HG03521 (cell line): ENCODE data around the gene CD74.
"Not testable (repeated sequence)": the region's sequence is repeated elsewhere in the genome, so short reads cannot be mapped to it uniquely, and the experiment has no call there.

Experiments used
- ATAC-seq: cut with Tn5 transposase; IDR thresholded peaks from one replicate; pipeline ENCODE4 v1.9.1; 2021; ENCODE audit warnings: mild to moderate bottlenecking, moderate library complexity; ENCODE audit not compliant: unreplicated experiment

Gene CD74

DNA sequence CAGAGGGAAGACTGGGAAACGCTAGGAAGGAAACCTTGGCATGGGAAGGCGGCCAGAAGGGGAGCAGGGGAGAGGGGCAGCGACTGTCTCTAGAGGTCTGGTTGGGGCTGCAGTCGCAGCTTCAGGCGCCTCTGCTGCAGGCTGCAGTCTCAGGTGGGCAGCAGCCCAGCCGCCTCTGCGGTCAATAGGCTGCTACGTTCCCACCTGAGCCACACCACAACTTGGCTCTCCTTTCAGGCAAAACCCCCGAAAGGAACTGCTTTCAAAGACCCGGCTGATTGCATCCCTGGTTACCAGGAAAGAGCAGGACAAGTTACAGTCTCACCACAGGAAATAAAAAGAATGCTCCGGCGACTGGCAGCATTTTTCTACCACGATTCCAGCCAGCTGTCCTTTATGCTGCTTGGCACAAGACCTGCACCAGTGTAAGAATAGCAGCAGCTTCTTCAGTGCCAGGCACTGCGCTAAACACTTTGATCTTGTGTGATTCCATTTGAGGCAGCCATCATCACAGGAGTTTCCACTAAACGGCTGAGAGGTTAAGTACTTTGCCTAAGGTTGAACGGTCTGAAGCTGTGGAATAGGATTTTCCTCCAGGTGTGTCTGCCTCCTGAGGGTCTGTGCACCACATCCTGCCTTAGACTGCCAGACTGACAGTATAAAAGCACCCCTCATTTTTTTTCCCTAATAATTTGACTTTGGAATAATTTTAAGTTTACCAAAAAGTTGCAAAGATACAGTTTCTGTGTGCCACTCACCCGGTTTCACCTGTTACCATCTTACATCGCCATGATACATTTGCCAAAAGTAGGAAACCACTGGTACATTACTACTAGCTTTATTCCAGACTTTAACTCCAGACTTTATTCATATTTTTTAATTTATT lies 29.3 kb upstream of the CD74 start:
- ATAC-seq, result no peak

- ATAC-seq, result no peak
Observed at GRCh38 chr5:150440948-150441812, 28.5 kb upstream of the CD74 start.

GRCh38 chr5:150438873-150439546 lies 26.3 kb upstream of the CD74 start:
- no peak for ATAC-seq

- ATAC-seq, result peak; percentile 94
Observed at GRCh38 chr5:150436141-150436680, 23.5 kb upstream of the CD74 start.

- ATAC-seq, result no peak
Observed at GRCh38 chr5:150434464-150434863, 21.8 kb upstream of the CD74 start.

- ATAC-seq, result no peak
Observed at GRCh38 chr5:150431574-150431973, 18.9 kb upstream of the CD74 start.

GRCh38 chr5:150431048-150431447 lies 18.3 kb upstream of the CD74 start:
- no peak for ATAC-seq

DNA sequence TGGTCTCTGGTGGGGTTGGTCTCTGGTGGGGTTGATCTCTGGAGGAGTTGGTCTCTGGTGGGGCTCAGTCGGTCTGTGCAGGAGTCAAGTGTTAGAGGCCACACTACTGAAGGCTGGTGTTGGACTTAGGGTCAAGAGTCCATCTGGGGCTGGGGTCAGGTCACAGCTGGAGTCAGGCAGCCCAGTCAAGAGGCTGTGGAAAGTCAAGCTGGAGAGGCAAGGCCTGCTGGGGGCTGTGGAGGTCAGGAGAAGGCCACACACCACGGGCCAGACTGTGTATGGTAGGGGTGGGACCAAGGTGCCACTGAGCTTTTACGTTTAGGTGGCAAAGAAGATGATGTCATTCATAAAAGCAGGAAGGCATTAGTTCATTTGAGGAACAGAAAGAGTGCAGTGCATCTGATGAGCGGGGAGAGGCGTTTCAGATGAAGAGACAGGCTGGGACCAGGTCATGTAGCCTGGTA lies 16.7 kb upstream of the CD74 start:
- no peak for ATAC-seq

DNA sequence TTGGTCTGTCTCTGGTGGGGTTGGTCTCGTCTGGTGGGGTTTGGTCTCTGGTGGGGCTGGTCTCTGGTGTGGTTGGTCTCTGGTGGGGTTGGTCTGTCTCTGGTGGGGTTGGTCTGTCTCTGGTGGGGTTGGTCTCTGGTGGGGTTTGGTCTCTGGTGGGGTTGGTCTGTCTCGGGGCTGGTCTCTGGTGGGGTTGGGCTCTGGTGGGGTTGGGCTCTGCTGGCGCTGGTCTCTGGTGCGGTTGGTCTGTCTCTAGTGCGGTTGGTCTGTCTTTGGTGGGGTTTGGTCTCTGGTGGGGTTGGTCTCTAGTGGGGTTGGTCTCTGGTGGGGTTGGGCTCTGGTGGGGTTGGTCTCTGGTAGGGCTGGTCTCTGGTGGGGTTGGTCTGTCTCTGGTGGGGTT lies 16.3 kb upstream of the CD74 start:
- ATAC-seq, result no peak

DNA sequence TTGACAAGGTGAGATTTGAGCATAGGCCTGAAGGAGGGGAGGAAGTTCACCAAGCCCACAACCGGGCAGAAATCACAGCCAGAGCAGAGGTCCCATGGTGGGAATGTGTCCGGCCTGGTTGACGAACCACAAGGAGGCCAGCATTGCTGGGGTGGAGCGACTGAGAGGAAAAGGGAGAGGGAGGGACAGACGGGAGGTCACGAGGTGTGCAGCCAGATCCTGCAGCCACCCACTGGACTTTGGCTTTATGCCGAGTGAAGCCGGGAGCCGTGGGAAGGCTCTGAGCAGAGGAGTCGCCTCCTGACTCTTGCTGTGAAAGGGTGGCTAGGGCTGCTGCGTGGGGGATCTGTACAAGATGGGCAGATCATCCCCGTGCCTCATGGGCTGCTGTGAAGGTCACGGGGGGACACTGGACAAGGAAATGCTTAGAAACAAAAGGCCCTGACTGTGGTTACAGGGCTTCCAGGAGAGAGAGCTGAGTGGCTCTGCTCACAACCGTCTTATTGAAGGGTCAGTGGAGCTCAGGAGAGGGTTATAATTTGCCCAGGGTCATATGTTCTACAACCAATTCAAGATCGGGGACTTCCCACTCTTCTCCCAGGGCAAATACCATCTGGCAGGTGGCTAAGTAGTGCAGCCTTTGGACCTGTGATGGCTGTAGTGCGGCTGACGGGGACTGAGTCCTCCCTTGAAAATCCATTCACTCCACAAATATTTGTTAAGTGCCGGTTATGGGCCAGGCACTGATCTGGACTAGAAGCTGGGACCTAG lies 15.6 kb upstream of the CD74 start:
- no peak for ATAC-seq

GRCh38 chr5:150426165-150426564 lies 13.5 kb upstream of the CD74 start:
- ATAC-seq, result not testable (repeated sequence)

- ATAC-seq, result no peak
Observed at GRCh38 chr5:150422758-150423157, 10.0 kb upstream of the CD74 start.

- ATAC-seq, result no peak
Observed at GRCh38 chr5:150422075-150422474, 9.4 kb upstream of the CD74 start.

GRCh38 chr5:150419630-150420270 lies 7.0 kb upstream of the CD74 start:
- no peak for ATAC-seq

DNA sequence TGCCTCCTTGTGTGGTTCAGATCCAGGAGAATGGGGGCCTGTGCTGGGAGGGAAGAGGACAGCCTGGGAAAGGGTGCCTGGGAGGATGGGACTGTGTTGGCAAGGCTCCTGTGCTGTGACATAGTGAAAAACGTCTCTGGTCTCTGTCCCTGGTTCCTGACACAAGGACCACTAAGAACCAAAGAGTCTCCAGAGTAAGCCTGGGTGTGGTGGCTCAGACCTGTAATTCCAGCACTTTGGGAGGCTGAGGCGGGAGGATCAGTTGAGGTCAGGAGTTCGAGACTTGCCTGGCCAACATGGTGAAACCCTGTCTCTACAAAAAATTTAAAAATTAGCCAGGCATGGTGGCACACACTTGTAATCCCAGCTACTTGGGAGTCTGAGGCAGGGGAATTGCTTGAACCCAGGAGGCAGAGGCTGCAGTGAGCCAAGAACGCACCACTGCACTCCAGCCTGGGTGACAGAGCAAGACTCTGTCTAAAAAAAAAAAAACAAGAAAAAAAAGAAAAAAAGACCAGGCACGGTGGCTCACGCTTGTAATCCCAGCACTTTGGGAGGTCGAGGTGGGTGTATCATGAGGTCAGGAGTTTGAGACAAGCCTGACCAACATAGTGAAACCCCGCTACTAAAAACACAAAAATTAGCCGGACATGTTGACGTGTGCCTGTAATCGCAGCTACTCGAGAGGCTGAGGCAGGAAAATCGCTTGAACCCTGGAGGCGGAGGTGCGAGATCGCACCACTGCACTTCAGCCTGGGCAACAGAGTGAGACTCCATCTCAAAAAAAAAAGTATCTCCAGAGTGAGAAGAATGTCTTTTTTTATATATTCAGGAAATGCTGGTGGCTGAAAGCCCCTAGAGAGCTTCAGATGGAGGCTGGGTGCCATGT lies 1.4 kb upstream of the CD74 start:
- not testable (repeated sequence) for ATAC-seq

GRCh38 chr5:150413176-150413901 lies 629 bp upstream of the CD74 start:
- no peak for ATAC-seq

GRCh38 chr5:150411245-150411979 lies 1.3 kb downstream of the CD74 start:
- no peak for ATAC-seq
